Prostate gland (tissue), 2 donors: ENCODE measurements around the gene NAA15. TPM values are rescaled to one million over a fixed set of nuclear protein-coding genes. Genes with fewer than 3 reads are reported as not detected.

Experiments
- DNase-seq: peaks from one replicate; pipeline ENCODE4 v3.0.0-alpha.2; 2019; ENCODE audit warnings: low spot score
- H3K27ac ChIP-seq, 2 donors: fragments of 200-600 bp; sonication (generic); 2 replicates each; pipeline ENCODE4 v1.5.1; 2017 to 2019
- H3K27me3 ChIP-seq: fragments of 200-600 bp; sonication (generic); replicated peaks from 2 replicates; pipeline ENCODE4 v1.5.1; 2019; ENCODE audit not compliant: insufficient read depth
- H3K36me3 ChIP-seq, 2 donors: fragments of 200-600 bp; sonication (generic); 1 replicate in 1 of 2; 2 replicates in 1 of 2; pipeline versions ENCODE4 v1.5.1 to v1.8.1; 2017 to 2019
- H3K4me1 ChIP-seq: fragments of 200-600 bp; sonication (generic); replicated peaks from 2 replicates; pipeline ENCODE4 v1.5.1; 2019
- H3K4me3 ChIP-seq, 2 donors: fragments of 200-600 bp; sonication (generic); 2 replicates each; pipeline ENCODE4 v1.5.1; 2017 to 2019
- H3K9me3 ChIP-seq: fragments of 200-600 bp; sonication (generic); 2 replicates; pipeline ENCODE4 v1.5.1; 2017
- POLR2A ChIP-seq: fragments of 450-650 bp; IDR thresholded peaks from one replicate; pipeline ENCODE4 v1.6.1; 2016; ENCODE audit warnings: antibody characterized with exemption, mild to moderate bottlenecking
- POLR2AphosphoS5 ChIP-seq: sonication (generic); formaldehyde crosslinking; IDR thresholded peaks from one replicate; pipeline ENCODE4 v1.6.1; 2017; ENCODE audit warnings: antibody characterized with exemption
- WGBS: methylation state at CpG from one replicate; pipeline ENCODE4 v1.1.5; 2018; 5-methylcytosine and 5-hydroxymethylcytosine counted together
- intact Hi-C: fragments of 100-400 bp; cut with DNase I; formaldehyde crosslinking; loops from one replicate; pipeline ENCODE4 v1.14.2; 2022
- total RNA-seq, 2 donors: library from RNA; depleted of rRNA; stranded (reverse); fragments of >200 nt; gene quantifications; one replicate each; pipeline ENCODE4 v1.1.0, GENCODE V29; 2016
- TF ChIP-seq, protein P1 (sequence below), 4 experiments: fragments of 200-600 bp in 2 of 4; fragments of 450-650 bp in 2 of 4; sonication (generic) in 2 of 4; IDR thresholded peaks; 1 replicate in 3 of 4; 2 replicates in 1 of 4; pipeline ENCODE4 v1.5.1; 2016 to 2019; ENCODE audit warnings: antibody characterized with exemption in 4 of 4, mild to moderate bottlenecking in 2 of 4, moderate library complexity in 2 of 4

Gene NAA15
- total RNA-seq, 2 donors from 2014 or later = 19.3 to 22.9 TPM

DNA sequence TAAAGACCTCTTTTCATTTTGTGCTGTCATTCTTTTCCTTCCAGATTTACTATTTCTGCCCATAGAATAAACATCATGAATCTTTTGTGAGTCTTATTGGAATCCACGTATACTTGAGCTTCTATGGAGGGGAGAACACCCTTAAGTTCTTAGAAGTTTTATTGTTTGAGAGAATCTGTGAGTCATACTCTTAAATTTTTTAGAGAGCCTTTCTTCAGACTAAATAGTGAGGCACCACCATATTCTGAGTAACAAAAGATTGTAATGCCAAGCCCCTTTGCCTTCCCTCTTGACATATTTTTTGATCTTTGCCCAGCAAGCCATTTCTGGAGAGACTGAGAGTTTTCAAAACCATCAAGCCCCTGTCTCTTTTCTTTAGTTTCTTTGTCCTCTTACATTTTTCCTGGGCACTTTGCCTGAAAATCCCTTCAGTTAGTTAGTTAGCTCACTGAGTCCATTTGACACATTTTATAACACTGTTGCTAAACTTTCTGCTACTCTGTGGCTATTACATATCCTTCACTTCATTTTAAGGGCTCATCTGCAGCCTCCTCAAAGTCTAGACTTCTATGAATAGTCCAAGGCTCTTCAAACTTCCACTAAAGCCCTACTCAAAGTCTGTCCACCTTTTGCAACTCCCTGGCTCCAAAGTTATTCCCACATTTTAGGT is 66.3 kb downstream of the NAA15 start:
- H3K4me3 ChIP-seq = no peak overlapping the region
- H3K4me1 ChIP-seq = no peaks in the 10 kb centered on the region
- no peaks in the 10 kb centered on the region for H3K27me3 ChIP-seq
- 10% methylated on average over 1 of the region's 1 CpG for WGBS
- H3K27ac ChIP-seq = no peak overlapping the region
- TF ChIP-seq POLR2AphosphoS5 (no peak), POLR2A (no peak)
- TF ChIP-seq, protein P1, sequence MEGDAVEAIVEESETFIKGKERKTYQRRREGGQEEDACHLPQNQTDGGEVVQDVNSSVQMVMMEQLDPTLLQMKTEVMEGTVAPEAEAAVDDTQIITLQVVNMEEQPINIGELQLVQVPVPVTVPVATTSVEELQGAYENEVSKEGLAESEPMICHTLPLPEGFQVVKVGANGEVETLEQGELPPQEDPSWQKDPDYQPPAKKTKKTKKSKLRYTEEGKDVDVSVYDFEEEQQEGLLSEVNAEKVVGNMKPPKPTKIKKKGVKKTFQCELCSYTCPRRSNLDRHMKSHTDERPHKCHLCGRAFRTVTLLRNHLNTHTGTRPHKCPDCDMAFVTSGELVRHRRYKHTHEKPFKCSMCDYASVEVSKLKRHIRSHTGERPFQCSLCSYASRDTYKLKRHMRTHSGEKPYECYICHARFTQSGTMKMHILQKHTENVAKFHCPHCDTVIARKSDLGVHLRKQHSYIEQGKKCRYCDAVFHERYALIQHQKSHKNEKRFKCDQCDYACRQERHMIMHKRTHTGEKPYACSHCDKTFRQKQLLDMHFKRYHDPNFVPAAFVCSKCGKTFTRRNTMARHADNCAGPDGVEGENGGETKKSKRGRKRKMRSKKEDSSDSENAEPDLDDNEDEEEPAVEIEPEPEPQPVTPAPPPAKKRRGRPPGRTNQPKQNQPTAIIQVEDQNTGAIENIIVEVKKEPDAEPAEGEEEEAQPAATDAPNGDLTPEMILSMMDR (IDR thresholded peaks at IDR 0.05) = no peak
- intact Hi-C loops = no loop called here
- H3K36me3 ChIP-seq = no peaks in the 10 kb centered on the region
- no peak for DNase-seq
- H3K9me3 ChIP-seq = no peaks in the 10 kb centered on the region

DNA sequence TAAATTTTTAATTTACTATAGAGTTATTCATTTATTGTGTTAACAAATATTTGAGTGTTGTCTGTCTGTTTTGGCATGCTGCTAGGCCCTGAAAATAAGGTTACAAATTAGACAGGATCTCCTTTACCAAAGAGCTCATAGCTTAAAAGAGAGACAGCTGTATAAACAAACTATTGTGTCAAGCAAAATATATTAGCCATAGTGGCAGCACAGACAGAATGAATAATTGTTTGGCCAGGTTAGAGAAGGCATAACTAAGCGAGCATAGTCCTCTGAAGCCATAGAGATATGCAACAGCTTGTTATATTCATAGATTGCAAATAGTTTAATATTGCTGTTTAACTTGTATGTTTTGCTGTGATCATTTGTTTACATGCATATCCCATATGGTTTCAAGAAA is 67.7 kb downstream of the NAA15 start:
- no peak for DNase-seq
- Histone ChIP-seq H3K4me3 (no peak overlapping the region), H3K9me3 (no peaks in the 10 kb centered on the region), H3K4me1 (no peaks in the 10 kb centered on the region), H3K36me3 (no peaks in the 10 kb centered on the region), H3K27ac (no peak overlapping the region), H3K27me3 (no peaks in the 10 kb centered on the region)
- intact Hi-C loops = no loop called here
- TF ChIP-seq, protein P1 (IDR thresholded peaks at IDR 0.05) = no peak
- TF ChIP-seq POLR2A = no peak
- no peak for TF ChIP-seq POLR2AphosphoS5
- 71% methylated on average over 1 of the region's 1 CpG for WGBS

DNA sequence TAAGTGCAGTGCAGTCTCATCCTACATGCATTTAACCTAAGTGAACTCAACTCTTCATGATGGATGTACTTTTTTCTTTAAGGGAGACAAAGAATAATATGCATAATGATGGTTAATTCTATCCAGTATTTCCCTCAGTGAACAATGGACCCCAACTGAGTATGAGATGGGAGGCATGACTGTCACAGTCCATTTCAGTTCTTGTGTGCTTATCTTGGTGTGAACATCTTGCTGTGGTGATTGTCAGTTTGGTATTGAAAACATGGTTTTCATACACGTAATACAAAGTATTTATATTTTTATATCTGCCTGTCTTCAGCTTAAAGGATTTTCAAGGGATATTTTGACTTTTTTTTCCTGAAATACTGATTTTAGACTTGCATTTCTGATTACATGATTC is 72.9 kb downstream of the NAA15 start:
- 98% methylated on average over 1 of the region's 1 CpG for WGBS

DNA sequence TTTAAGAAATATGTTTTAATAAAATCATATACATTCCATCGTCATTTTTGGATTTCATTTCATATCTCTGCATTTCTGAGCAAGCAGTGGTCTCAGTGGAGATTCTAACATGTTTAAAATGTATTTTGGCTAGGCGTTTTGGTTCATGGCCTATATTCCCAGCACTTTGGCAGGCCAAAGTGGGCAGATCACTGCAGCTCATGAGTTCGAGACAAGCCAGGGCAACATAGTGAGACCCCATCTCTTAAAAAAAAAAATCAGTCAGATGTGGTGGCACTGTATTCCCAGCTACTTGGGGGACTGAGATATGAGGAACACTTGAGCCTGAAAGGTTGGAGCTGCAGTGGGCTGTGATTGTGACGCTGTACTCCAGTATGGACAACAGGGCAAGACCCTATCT is 85.1 kb downstream of the NAA15 start:
- H3K36me3 ChIP-seq = no peaks in the 10 kb centered on the region
- no peaks in the 10 kb centered on the region for H3K9me3 ChIP-seq
- TF ChIP-seq POLR2A (no peak), POLR2AphosphoS5 (no peak)
- TF ChIP-seq, protein P1 (IDR thresholded peaks at IDR 0.05) = no peak

More for the DNA sequence above, 72.9 kb downstream of the NAA15 start:
- no peak overlapping the region for H3K27ac ChIP-seq
- intact Hi-C loops = no loop called here
- no peaks in the 10 kb centered on the region for H3K27me3 ChIP-seq
- H3K9me3 ChIP-seq = no peaks in the 10 kb centered on the region
- H3K36me3 ChIP-seq = no peaks in the 10 kb centered on the region
- no peak overlapping the region for H3K4me3 ChIP-seq
- H3K4me1 ChIP-seq = no peaks in the 10 kb centered on the region
- DNase-seq = no peak
- no peak for TF ChIP-seq POLR2A

DNA sequence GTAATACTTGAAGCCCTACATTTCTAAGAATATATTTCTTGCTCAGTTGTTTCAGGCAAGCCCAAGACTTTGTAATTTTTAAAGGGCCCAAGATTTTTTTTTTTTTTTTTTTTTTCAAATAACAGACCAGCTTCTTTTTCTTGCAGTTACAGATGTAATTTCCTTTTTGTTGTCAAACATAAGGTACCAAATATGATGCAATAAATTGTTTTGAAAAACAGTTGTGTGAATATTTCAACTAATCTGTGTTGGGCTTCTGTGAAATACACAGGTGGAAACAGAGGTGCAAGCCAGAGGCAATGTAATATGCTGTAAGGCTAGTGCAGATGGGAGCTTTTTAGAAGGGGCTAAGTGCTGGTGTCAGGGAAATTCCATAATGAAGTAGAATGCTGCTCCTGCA is 87.8 kb downstream of the NAA15 start:
- no peaks in the 10 kb centered on the region for H3K4me1 ChIP-seq
- H3K4me3 ChIP-seq = no peak overlapping the region
- H3K36me3 ChIP-seq = no peaks in the 10 kb centered on the region
- no peak for DNase-seq
- no peaks in the 10 kb centered on the region for H3K9me3 ChIP-seq
- no peaks in the 10 kb centered on the region for H3K27me3 ChIP-seq
- intact Hi-C loops = no loop called here
- H3K27ac ChIP-seq = no peak overlapping the region
- no peak for TF ChIP-seq POLR2AphosphoS5
- TF ChIP-seq POLR2A = no peak
- TF ChIP-seq, protein P1 (IDR thresholded peaks at IDR 0.05) = no peak

More for the DNA sequence above, 85.1 kb downstream of the NAA15 start:
- DNase-seq = no peak
- H3K4me1 ChIP-seq = no peaks in the 10 kb centered on the region
- no peaks in the 10 kb centered on the region for H3K27me3 ChIP-seq
- 96% methylated on average over 4 of the region's 4 CpGs for WGBS
- no peak overlapping the region for H3K4me3 ChIP-seq
- no peak overlapping the region for H3K27ac ChIP-seq
- intact Hi-C loops = no loop called here
